AG04450 (cell line): Measurements from ENCODE around the gene MROH7. TPM values are rescaled to one million over a fixed set of nuclear protein-coding genes. Genes with fewer than 3 reads are reported as not detected.
"Not testable (repeated sequence)": the region's sequence is repeated elsewhere in the genome, so short reads cannot be mapped to it uniquely, and the experiment has no call there.

Experiments
- CTCF ChIA-PET: fragments of 300-600, 350-600 bp; formaldehyde crosslinking; extraction: SDS; loops from one replicate; lab custom pipeline; 2022; ENCODE audit warnings: antibody characterized with exemption, inconsistent platforms; lab: Charles Lee
- POLR2A ChIA-PET: fragments of 350-600 bp; formaldehyde crosslinking; extraction: SDS; loops from one replicate; lab custom pipeline; 2021; ENCODE audit warnings: antibody characterized with exemption, inconsistent platforms; lab: Yijun Ruan, JAX
- DNase-seq: peaks from one replicate; pipeline ENCODE4 v3.0.0-alpha.2; 2011; ENCODE audit warnings: low read depth, low spot score
- H3K27ac ChIP-seq: one replicate; pipeline ENCODE4 v1.5.1; 2012; ENCODE audit warnings: low read depth, low read length, control low read depth
- H3K27me3 ChIP-seq: one replicate; pipeline ENCODE4 v1.6.0; 2012; ENCODE audit warnings: low read length; ENCODE audit not compliant: control insufficient read depth, insufficient read depth
- H3K4me3 ChIP-seq: 2 replicates; pipeline ENCODE4 v1.5.1; 2011; ENCODE audit warnings: mild to moderate bottlenecking, low read depth, low read length, control low read depth
- H3K9me3 ChIP-seq: 2 replicates; pipeline ENCODE4 v1.5.1; 2012; ENCODE audit warnings: low read length; ENCODE audit not compliant: control insufficient read depth, insufficient read depth
- polyA plus RNA-seq: library from polyadenylated mRNA; depleted of rRNA; stranded (reverse); fragments of >200 nt; gene quantifications from 2 replicates; pipeline ENCODE4 v1.2.3, GENCODE V29; 2011
- TF ChIP-seq, protein P1 (sequence below): IDR thresholded peaks from 2 replicates; pipeline ENCODE4 v1.5.1; 2011; ENCODE audit warnings: low read depth, low read length, control low read depth, inconsistent platforms

Gene MROH7
- polyA plus RNA-seq, 1 experiment: not detected

DNA sequence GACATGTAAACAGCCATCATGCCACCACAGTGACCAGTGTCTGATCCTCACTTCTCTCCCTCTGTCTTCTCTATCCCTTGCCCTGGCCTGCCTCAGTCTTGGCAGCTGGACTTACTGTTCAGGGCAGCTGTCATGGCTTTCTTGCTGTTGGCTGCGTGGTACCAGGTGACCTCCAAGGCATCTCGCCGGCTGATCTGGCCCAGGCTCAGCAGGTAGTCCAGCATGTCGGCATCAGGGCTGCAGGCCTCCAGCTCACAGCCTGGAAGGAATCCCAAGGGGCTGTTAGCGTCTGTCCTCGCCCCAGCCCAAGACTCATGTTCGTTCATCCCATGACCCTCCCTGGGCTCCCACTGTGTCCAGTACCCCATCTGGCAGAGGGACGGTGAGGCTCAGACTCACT lies 21.8 kb upstream of the MROH7 start:
- Histone ChIP-seq H3K27ac (no peak overlapping the region), H3K27me3 (peaks cover 20% of the 10 kb centered on the region), H3K4me3 (no peak overlapping the region), H3K9me3 (no peaks in the 10 kb centered on the region)
- no peak for DNase-seq
- TF ChIP-seq, protein P1, sequence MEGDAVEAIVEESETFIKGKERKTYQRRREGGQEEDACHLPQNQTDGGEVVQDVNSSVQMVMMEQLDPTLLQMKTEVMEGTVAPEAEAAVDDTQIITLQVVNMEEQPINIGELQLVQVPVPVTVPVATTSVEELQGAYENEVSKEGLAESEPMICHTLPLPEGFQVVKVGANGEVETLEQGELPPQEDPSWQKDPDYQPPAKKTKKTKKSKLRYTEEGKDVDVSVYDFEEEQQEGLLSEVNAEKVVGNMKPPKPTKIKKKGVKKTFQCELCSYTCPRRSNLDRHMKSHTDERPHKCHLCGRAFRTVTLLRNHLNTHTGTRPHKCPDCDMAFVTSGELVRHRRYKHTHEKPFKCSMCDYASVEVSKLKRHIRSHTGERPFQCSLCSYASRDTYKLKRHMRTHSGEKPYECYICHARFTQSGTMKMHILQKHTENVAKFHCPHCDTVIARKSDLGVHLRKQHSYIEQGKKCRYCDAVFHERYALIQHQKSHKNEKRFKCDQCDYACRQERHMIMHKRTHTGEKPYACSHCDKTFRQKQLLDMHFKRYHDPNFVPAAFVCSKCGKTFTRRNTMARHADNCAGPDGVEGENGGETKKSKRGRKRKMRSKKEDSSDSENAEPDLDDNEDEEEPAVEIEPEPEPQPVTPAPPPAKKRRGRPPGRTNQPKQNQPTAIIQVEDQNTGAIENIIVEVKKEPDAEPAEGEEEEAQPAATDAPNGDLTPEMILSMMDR: no peak
- ChIA-PET POLR2A (no interaction called here), CTCF (no interaction called here)

DNA sequence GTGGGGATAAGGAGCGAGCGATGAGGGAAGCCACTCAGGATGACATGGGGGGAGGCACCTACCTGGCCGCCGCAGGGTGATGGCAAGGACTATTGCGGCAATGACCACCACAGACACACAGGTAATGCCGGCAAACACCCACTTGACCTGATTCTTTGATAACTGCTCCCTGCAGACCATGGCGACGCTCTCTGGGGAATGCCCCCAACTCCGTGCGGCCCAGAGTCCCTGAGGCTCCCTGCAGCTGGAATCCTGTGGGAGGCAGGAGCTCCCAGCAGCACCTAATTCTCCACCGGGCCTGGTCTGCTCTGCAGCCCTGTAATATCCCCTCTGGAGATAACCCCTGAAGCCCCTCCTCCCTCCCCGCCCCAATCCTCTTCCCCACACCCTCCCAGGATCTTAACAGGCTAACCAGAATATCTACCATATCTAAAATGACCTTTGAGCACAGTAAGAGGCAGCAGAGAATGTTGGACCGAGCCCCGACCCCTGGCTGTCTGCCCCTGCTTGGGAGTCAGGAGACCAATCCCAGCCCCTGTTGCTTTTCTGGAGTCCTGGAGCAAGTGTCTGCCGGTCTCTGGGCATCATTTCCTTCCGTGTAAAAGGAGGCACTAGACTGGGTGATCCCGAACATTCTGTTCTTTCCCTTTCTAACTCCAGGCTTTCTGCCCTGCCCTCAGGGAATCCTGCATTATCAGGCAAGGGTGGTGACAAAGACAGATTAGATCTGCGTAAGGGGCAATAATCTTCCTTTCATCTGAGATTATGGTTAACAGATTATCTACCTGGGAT lies 18.2 kb upstream of the MROH7 start, which contains the start of gene FAM151A:
Gene FAM151A (minus strand): TSS at position 310 of the 792 bp plus-strand sequence. CDS start 130 bp downstream, at position 180.
- DNase-seq: no peak
- CTCF ChIA-PET: no interaction called here
- H3K27ac ChIP-seq: no peak within 1 kb of the TSS

DNA sequence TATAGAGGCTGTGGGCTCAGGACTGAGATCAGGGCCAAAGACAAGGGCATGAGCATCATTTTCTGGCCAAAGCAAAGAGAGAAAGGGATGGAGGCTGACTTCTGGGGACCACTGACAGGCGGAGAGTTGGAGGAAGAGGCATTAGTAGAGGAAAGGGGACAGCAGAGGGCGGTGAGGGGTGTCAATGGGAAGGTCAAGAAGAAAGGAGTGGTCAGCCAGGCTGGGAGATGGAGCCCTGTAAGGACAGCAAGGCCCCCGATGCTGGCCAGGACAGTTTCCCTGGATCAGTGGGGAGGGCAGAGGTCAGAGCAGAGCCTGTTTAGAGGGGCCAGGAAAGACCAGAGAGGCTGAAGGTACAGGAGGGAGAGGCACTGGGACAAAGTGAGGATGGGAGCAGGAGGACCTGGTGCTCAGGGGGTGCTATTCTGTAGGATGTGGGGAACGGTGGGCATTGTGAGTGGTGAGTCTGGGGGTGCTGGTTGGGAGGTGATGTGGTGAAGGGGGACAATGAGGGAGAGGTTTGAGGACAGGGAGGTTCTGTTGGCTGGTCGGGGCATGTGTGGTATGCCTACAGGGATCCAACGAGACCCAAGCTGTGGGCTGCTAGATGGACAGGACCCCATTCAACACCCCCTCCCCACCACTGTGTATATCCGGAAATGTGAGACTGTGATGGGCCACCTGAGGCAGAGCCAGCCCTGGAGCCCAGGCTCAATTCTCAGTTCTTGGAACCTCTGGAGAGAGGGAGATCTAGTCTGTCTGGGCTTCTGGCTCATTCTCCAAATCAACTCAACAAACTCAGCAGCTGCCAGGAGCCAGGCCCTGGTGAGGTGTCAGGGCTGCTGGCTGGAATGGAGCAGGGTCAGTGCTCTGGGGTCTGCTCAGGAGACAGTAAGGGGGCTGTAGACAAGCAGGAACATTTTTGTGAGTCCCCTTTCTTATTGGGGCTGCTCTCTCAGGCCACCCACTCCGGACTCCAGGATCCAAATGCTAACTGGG lies 16.8 kb upstream of the MROH7 start:
- Histone ChIP-seq H3K4me3 (no peak overlapping the region), H3K27me3 (peaks cover 10% of the 10 kb centered on the region), H3K27ac (no peak overlapping the region), H3K9me3 (no peaks in the 10 kb centered on the region)
- ChIA-PET POLR2A (no interaction called here), CTCF (no interaction called here)
- DNase-seq: no peak
- TF ChIP-seq, protein P1: no peak

More for the DNA sequence above, 18.2 kb upstream of the MROH7 start, which contains the start of gene FAM151A:
- peaks cover 15% of the 10 kb centered on the region for H3K27me3 ChIP-seq
- POLR2A ChIA-PET: no interaction called here
- H3K4me3 ChIP-seq: no peak within 1 kb of the TSS
- H3K9me3 ChIP-seq: no peaks in the 10 kb centered on the region
- TF ChIP-seq, protein P1: no peak

DNA sequence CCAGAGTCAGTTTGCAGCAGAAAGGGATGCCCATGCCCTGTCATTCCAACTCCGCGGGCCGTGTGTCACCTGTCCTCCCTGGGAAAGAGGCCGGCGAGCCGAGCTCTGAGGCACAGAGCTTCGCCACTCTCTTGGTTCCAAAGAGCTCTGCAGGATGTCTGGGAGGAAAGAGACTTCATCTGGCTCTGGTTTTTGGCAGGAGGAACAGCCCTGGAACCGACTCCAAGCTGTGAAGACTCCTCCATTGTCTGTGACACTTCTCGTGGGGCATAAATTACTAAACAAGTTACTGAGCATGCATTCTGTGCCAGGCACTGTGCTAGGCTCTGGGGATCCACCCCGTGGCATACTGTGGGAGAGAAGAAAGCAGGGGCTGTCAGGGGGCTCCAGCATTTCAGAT lies 14.4 kb upstream of the MROH7 start:
- Histone ChIP-seq H3K27me3 (peaks cover 9% of the 10 kb centered on the region), H3K4me3 (no peak overlapping the region), H3K27ac (no peak overlapping the region), H3K9me3 (no peaks in the 10 kb centered on the region)
- DNase-seq: no peak
- ChIA-PET CTCF (no interaction called here), POLR2A (no interaction called here)
- TF ChIP-seq, protein P1: no peak

DNA sequence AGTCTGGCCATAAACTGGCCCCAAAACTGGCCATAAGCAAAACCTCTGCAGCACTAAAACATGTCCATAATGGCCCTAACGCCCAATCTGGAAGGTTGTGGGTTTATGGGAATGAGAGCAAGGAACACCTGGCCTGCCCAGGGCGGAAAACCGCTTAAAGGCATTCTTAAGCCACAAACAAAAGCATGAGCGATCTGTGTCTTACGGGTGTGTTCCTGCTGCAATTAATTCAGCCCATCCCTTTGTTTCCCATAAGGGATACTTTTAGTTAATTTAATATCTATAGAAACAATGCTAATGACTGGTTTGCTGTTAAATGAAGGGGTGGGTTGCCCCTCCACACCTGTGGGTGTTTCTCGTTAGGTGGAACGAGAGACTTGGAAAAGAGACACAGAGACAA lies 5.8 kb upstream of the MROH7 start:
- H3K4me3 ChIP-seq, H3K9me3 ChIP-seq, H3K27ac ChIP-seq, CTCF ChIA-PET, DNase-seq, POLR2A ChIA-PET: not testable (repeated sequence)
- peaks cover 27% of the 10 kb centered on the region for H3K27me3 ChIP-seq

DNA sequence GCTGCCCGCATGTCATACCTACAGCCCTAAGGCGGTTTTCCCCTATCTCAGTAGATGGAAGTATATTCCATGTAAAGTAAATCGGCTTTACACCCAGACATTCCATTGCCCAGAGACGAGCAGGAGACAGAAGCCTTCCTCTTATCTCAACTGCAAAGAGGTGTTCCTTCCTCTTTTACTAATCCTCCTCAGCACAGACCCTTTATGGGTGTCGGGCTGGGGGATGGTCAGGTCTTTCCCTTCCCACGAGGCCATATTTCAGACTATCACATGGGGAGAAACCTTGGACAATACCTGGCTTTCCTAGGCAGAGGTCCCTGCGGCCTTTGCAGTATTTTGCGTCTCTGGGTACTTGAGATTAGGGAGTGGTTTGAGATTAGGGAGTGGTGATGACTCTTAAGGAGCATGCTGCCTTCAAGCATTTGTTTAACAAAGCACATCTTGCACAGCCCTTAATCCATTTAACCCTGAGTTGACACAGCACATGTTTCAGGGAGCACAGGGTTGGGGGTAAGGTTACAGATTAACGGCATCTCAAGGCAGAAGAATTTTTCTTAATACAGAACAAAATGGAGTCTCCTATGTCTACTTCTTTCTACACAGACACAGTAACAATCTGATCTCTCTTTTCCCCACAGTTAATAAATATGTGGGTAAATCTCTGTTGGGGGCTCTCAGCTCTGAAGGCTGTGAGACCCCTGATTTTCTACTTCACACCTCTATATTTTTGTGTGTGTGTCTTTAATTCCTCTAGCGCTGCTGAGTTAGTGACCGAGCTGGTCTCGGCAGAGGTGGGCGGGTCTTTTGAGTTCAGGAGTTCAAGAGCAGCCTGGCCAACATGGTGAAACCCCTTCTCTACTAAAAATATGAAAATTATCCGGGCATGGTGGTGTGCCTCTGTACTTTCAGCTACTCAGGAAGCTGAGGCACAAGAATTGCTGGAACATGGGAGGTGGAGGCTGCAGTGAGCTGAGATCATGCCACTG lies 4.8 kb upstream of the MROH7 start:
- DNase-seq, H3K27ac ChIP-seq, H3K4me3 ChIP-seq, POLR2A ChIA-PET, CTCF ChIA-PET, H3K9me3 ChIP-seq: not testable (repeated sequence)
- H3K27me3 ChIP-seq: peaks cover 30% of the 10 kb centered on the region
